ENCODE measurements around the gene AMELY. TPM values are rescaled to one million over a fixed set of nuclear protein-coding genes. Genes with fewer than 3 reads are reported as not detected.
"Not testable (repeated sequence)": the region's sequence is repeated elsewhere in the genome, so short reads cannot be mapped to it uniquely, and the experiment has no call there.

The AMELY gene, protein sequence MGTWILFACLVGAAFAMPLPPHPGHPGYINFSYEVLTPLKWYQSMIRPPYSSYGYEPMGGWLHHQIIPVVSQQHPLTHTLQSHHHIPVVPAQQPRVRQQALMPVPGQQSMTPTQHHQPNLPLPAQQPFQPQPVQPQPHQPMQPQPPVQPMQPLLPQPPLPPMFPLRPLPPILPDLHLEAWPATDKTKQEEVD
- polyA plus RNA-seq: not detected

GRCh38 chrY:6911253-6911881, at the start of gene AMELY:
Gene AMELY (minus strand): TSS chrY:6911752. CDS start chrY:6872608, 39,144 bp downstream.
- no peaks in the 10 kb centered on the region for H3K4me1 Mint-ChIP-seq
- H3K9me3 Mint-ChIP-seq: no peaks in the 10 kb centered on the region
- no peaks in the 10 kb centered on the region for H3K36me3 Mint-ChIP-seq
- H3K27ac Mint-ChIP-seq: no peak within 1 kb of the TSS
- H3K4me3 Mint-ChIP-seq: no peak within 1 kb of the TSS
- H3K27me3 Mint-ChIP-seq: no peaks in the 10 kb centered on the region

DNA sequence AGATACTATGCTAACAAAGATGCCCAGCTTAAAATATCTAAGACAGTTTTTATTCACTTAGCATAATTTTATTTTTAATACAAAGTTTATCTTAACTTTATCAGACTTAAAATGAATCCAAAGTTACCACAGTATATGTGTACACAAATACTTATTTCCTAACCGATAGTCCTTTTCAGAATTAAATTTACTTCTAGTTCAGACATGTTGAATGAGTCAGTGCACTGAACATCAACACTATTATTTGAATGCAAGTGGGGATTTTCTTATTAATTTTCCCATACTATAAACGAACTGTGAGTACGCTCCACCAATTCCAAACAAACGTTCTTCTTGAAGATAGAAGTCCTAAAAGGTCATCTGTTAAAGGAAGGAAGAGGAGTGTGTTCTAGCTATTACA, 38.4 kb upstream of the AMELY start:
- H3K27ac Mint-ChIP-seq: no peak overlapping the region
- no peaks in the 10 kb centered on the region for H3K9me3 Mint-ChIP-seq

GRCh38 chrY:6948378-6948777, 36.8 kb upstream of the AMELY start:
- no peaks in the 10 kb centered on the region for H3K9me3 Mint-ChIP-seq
- H3K36me3 Mint-ChIP-seq: no peaks in the 10 kb centered on the region
- H3K27me3 Mint-ChIP-seq: no peaks in the 10 kb centered on the region
- no peak overlapping the region for H3K4me3 Mint-ChIP-seq
- H3K4me1 Mint-ChIP-seq: no peaks in the 10 kb centered on the region
- no peak overlapping the region for H3K27ac Mint-ChIP-seq

More for the DNA sequence above, 38.4 kb upstream of the AMELY start:
- no peaks in the 10 kb centered on the region for H3K4me1 Mint-ChIP-seq
- H3K27me3 Mint-ChIP-seq: no peaks in the 10 kb centered on the region
- H3K4me3 Mint-ChIP-seq: no peak overlapping the region
- no peaks in the 10 kb centered on the region for H3K36me3 Mint-ChIP-seq

- Mint-ChIP-seq H3K4me3 (no peak overlapping the region), H3K36me3 (no peaks in the 10 kb centered on the region), H3K9me3 (no peaks in the 10 kb centered on the region), H3K4me1 (no peaks in the 10 kb centered on the region), H3K27me3 (no peaks in the 10 kb centered on the region), H3K27ac (no peak overlapping the region)
Measured at GRCh38 chrY:6947695-6948094, 36.1 kb upstream of the AMELY start.

DNA sequence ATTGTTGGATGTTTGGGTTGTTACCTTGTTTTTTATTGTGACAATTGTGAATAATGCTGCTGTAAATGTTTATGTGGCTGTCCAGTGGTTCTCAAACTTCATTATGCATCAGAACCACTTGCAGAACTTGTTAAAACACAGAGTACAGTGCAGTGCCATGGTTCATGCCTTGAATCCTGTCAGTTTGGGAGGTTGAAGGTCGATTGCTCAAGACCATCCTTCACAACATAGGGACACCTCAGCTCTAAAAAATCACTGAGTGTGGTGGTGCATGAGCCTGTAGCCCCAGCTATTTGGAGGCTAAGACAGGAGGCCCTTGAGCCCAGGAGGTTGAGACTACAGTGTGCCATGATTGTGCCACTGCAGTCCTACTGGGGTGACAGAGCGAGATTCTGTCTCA, 23.9 kb upstream of the AMELY start:
- no peaks in the 10 kb centered on the region for H3K4me1 Mint-ChIP-seq

GRCh38 chrY:6931779-6932396, 20.3 kb upstream of the AMELY start:
- no peak overlapping the region for H3K27ac Mint-ChIP-seq

More for the DNA sequence above, 23.9 kb upstream of the AMELY start:
- Mint-ChIP-seq H3K9me3 (no peaks in the 10 kb centered on the region), H3K27me3 (no peaks in the 10 kb centered on the region), H3K27ac (no peak overlapping the region), H3K36me3 (no peaks in the 10 kb centered on the region), H3K4me3 (no peak overlapping the region)

GRCh38 chrY:6929237-6929636, 17.7 kb upstream of the AMELY start:
- no peaks in the 10 kb centered on the region for H3K9me3 Mint-ChIP-seq
- no peak overlapping the region for H3K4me3 Mint-ChIP-seq

More at GRCh38 chrY:6931779-6932396, 20.3 kb upstream of the AMELY start:
- Mint-ChIP-seq H3K36me3 (no peaks in the 10 kb centered on the region), H3K9me3 (no peaks in the 10 kb centered on the region), H3K4me3 (no peak overlapping the region), H3K4me1 (no peaks in the 10 kb centered on the region), H3K27me3 (no peaks in the 10 kb centered on the region)

DNA sequence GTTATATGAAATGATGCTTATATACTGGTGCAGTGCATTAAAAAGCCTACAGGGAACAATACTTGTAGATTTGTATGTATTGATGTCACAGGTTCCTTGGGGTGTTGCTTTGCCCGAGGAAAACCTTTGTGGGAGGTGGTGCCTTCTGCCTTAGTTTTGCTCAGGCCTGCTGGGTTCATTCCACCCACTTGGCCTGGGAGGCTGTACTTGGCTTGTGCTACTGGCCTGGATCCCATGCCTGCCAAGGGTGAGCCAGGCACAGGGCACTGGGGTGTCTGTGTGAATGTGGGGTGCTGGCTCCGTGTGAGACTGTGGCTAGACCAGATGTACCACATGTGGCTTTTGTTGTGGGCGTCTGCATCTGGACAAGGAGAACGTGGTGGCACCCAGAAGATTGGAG, 16.7 kb upstream of the AMELY start:
- Mint-ChIP-seq H3K27me3 (no peaks in the 10 kb centered on the region), H3K36me3 (no peaks in the 10 kb centered on the region), H3K4me3 (no peak overlapping the region), H3K9me3 (no peaks in the 10 kb centered on the region), H3K4me1 (no peaks in the 10 kb centered on the region), H3K27ac (no peak overlapping the region)

More at GRCh38 chrY:6929237-6929636, 17.7 kb upstream of the AMELY start:
- Mint-ChIP-seq H3K27me3 (no peaks in the 10 kb centered on the region), H3K36me3 (no peaks in the 10 kb centered on the region), H3K4me1 (no peaks in the 10 kb centered on the region), H3K27ac (no peak overlapping the region)

DNA sequence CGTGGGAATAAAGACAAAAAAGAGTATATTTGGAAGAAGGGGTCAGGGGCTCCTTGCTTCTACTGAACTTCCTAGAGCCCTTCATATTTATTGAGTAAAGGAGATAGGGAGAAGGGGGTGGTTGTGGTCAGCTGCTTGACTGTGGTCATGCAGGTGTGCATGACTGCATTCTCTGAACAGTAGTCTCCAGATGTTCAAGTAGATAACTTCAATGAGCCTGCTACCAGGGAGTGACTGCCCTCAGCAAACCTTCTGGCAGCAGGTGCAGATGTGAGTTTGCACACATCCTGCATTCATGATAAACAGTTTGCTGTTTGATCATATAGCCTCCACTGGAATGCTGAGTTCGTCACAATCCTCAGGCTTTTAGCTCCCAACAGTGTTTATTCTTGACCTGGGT, 9.5 kb upstream of the AMELY start:
- H3K4me3 Mint-ChIP-seq: no peak overlapping the region

GRCh38 chrY:6913362-6913761, 1.8 kb upstream of the AMELY start:
- Mint-ChIP-seq H3K9me3 (no peaks in the 10 kb centered on the region), H3K4me1 (no peaks in the 10 kb centered on the region), H3K27ac (no peak overlapping the region), H3K27me3 (no peaks in the 10 kb centered on the region), H3K4me3 (no peak overlapping the region), H3K36me3 (no peaks in the 10 kb centered on the region)

More for the DNA sequence above, 9.5 kb upstream of the AMELY start:
- Mint-ChIP-seq H3K27me3 (no peaks in the 10 kb centered on the region), H3K36me3 (no peaks in the 10 kb centered on the region), H3K9me3 (no peaks in the 10 kb centered on the region), H3K4me1 (no peaks in the 10 kb centered on the region), H3K27ac (no peak overlapping the region)

DNA sequence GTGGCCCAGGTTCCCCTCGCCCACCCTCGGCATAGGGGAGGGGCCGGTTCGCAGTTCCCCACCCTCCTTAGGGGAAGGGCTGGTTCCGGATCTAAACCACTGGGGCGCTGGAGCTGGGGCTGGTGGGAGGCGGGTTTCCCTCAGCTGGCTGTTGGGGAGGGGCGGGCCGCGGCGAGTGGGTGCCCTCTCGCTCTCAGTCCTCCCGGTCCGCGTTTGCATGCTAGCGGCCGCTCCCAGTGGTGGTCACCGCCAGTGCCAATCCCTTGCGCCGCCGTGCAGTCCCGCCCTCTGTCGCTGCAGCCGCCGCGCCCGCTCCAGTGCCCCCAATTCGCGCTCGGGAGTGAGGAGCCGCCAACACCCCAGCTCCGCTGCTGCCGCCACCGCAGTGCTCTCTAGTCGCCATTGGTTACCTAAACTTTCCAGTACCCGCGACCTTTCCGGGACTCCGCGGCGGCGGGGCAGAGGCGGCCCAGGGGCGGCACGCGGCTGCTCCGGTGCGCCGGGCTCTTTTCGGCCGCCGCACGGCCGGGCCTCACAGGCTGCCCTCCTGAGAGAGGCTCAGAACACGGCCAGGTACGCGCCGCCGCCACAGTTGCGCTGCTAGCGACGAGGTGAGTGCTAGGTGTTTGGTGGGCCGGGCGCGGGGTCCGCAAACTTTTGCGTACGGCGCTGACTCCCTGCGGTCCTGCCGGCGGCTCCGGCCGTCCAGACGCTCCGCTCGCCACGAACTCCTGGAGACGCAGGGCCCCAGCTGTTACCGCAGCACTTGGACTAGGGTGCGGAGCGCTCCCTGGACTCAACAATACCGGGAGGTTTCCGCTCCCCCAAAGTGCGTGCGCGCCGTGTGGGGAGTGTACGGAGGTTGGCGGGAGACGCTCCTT, 940 bp downstream of the AMELY start, which contains the start of gene TBL1Y:
Gene TBL1Y (plus strand): TSS at position 326 of the 881 bp plus-strand sequence. CDS start 114,388 bp downstream, outside the sequence.
- no peaks in the 10 kb centered on the region for H3K4me1 Mint-ChIP-seq
- H3K36me3 Mint-ChIP-seq: no peaks in the 10 kb centered on the region
- H3K27me3 Mint-ChIP-seq: no peaks in the 10 kb centered on the region
- no peak within 1 kb of the TSS for H3K4me3 Mint-ChIP-seq
- no peaks in the 10 kb centered on the region for H3K9me3 Mint-ChIP-seq
- H3K27ac Mint-ChIP-seq: no peak within 1 kb of the TSS

GRCh38 chrY:6909856-6910255, 1.7 kb downstream of the AMELY start:
- H3K9me3 Mint-ChIP-seq: no peaks in the 10 kb centered on the region
- H3K4me1 Mint-ChIP-seq: no peaks in the 10 kb centered on the region
- no peak overlapping the region for H3K27ac Mint-ChIP-seq
- H3K36me3 Mint-ChIP-seq: no peaks in the 10 kb centered on the region
- H3K4me3 Mint-ChIP-seq: no peak overlapping the region
- H3K27me3 Mint-ChIP-seq: no peaks in the 10 kb centered on the region

GRCh38 chrY:6909118-6909521, 2.4 kb downstream of the AMELY start:
- Mint-ChIP-seq H3K4me1 (no peaks in the 10 kb centered on the region), H3K27me3 (no peaks in the 10 kb centered on the region), H3K4me3 (no peak overlapping the region), H3K9me3 (no peaks in the 10 kb centered on the region), H3K27ac (no peak overlapping the region), H3K36me3 (no peaks in the 10 kb centered on the region)

- H3K27ac Mint-ChIP-seq, H3K4me3 Mint-ChIP-seq, H3K27me3 Mint-ChIP-seq: not testable (repeated sequence)
Measured at GRCh38 chrY:6908021-6908420, 3.5 kb downstream of the AMELY start.

DNA sequence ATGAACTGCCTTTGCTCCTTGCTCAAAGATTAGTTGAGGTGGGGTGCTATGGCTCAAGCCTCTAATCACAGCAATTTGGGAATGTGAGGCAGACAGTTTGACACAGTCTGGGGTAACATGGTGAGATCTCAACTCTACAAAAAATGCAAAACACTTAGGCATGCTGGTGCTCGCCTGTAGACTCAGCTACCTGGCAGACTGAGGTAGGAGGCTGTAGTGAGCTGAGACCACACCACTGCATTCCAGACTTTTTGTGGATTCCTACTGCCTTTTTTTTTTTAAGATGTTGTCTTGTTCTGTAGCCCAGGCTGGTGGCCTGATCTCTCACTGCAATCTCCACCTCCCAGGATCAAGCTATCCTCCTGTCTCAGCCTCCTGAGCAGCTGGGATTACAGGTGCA, 4.0 kb downstream of the AMELY start:
- Mint-ChIP-seq H3K9me3 (no peaks in the 10 kb centered on the region), H3K4me1 (no peaks in the 10 kb centered on the region), H3K27ac (no peak overlapping the region), H3K27me3 (no peaks in the 10 kb centered on the region), H3K36me3 (no peaks in the 10 kb centered on the region), H3K4me3 (no peak overlapping the region)

More at GRCh38 chrY:6908021-6908420, 3.5 kb downstream of the AMELY start:
- H3K36me3 Mint-ChIP-seq, H3K4me1 Mint-ChIP-seq, H3K9me3 Mint-ChIP-seq: not testable (repeated sequence)

All from IgD-negative memory B cell (primary cell).